ENCODE data around the gene OTOF.

DNA sequence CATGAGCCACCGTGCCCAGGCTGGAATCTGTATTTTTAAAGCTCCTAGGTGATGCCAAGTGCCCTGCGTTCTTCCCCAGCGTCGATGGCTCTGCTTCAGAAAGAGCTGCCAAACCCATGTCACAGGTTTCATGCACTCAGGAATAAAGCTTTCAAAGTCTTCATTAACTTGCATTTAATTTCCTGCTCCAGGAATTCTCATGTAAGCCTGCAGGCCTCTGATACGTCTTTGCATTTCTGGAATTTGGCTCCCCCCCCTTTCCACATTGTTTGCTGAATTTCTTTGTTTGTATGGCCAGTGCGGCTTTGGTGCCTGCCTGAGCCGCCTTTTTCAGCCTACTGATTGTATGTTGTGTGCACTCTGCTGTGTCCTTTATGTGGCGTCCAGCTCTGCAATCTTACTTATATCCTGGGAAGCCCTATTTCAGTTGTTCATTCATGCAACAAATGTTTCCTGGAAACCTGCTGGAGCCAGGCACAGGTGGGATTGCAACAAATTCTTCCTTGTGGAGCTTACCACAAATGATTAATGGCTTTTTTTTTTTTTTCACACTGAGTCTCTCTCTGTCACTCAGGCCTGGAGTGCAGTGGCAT lies 17.9 kb upstream of the OTOF start:
- TF ChIP-seq POLR2AphosphoS5 (IDR thresholded peaks at IDR 0.05; ENCODE audit: low read depth, low read length): no peak
- TF ChIP-seq POLR2A (IDR thresholded peaks at IDR 0.05; ENCODE audit: low read depth, low read length): no peak

All from GM12892 (cell line).